ENCODE data around the gene SLMAP. TPM values are rescaled to one million over a fixed set of nuclear protein-coding genes. Genes with fewer than 3 reads are reported as not detected.

The SLMAP gene
- total RNA-seq, 3 donors from 2014 or later (not counting 1 experiment from before 2014, with no cell fraction given): 79.4 to 98.6 (median 89.0) TPM

DNA sequence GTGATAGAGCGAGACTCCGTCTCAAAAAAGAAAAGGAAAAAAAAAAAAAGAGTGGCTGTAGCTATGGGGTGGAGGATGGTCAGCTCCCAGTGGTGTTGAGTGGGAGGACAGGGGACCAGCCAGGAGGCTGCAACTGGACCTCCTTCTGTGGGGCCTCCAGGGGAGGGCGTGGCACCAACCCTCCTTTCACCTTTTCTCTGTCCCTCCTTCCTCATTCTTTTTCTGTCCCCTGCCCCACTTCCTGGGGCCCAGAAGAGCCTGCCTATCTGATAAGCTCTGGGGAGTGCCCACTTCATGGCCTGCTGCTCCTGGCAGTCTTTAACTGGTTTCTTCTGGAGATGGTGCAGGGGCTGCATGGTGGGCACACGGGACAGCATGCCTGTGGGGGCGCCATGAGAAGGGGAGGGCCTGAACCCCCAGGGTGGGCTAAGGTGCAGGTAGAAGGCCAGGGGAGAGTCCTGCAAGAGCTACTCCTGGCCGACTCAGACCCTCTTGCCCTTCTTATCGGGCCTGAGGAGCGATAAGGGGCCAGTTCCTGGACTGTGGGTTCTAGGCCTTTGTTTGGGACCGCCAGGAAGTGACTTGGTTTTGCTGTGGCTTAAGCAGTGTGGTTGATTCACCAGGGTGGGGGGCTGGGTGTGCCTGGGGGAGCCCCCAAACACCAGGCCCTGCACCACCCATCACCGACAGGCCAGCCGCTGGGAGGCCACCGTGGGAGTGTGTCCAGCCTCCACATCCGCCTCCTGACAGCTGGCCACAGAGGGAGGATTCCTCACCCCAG lies 202.7 kb downstream of the SLMAP start:
- H3K27ac Mint-ChIP-seq: peak overlapping the region; percentile 72 to 79
- WGBS (ENCODE audit: insufficient coverage): 36% methylated on average over 12 of the region's 13 CpGs
- Histone ChIP-seq H3K4me3 (ENCODE audit: low read length) (no peak overlapping the region), H3K27ac (ENCODE audit: low read length) (peak overlapping the region; percentile 44), H3K9me3 (ENCODE audit: control insufficient read depth, insufficient read depth, low read length) (peaks cover 5% of the 10 kb centered on the region), H3K36me3 (ENCODE audit: control insufficient read depth, insufficient read depth, low read length) (no peaks in the 10 kb centered on the region), H3K27me3 (ENCODE audit: control insufficient read depth, insufficient read depth, low read length) (no peaks in the 10 kb centered on the region), H3K4me1 (ENCODE audit: control insufficient read depth, insufficient read depth, low read length) (peaks cover 24% of the 10 kb centered on the region)
- ATAC-seq (peak; percentile 70 to 74 (median 70)), DNase-seq (no peak)
- no peaks in the 10 kb centered on the region for H3K27me3 Mint-ChIP-seq (ENCODE audit: low read depth in 2 of 2)
- intact Hi-C loops (cut with micrococcal nuclease): no loop called here
- H3K36me3 Mint-ChIP-seq: no peaks in the 10 kb centered on the region
- H3K4me3 Mint-ChIP-seq: peak overlapping the region; percentile 65
- TF ChIP-seq, protein P1, sequence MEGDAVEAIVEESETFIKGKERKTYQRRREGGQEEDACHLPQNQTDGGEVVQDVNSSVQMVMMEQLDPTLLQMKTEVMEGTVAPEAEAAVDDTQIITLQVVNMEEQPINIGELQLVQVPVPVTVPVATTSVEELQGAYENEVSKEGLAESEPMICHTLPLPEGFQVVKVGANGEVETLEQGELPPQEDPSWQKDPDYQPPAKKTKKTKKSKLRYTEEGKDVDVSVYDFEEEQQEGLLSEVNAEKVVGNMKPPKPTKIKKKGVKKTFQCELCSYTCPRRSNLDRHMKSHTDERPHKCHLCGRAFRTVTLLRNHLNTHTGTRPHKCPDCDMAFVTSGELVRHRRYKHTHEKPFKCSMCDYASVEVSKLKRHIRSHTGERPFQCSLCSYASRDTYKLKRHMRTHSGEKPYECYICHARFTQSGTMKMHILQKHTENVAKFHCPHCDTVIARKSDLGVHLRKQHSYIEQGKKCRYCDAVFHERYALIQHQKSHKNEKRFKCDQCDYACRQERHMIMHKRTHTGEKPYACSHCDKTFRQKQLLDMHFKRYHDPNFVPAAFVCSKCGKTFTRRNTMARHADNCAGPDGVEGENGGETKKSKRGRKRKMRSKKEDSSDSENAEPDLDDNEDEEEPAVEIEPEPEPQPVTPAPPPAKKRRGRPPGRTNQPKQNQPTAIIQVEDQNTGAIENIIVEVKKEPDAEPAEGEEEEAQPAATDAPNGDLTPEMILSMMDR (IDR thresholded peaks at IDR 0.05): no peak
- H3K4me1 Mint-ChIP-seq: peaks cover 21 to 23% of the 10 kb centered on the region in 2 donors
- no peaks in the 10 kb centered on the region for H3K9me3 Mint-ChIP-seq

GRCh38 chr3:57959423-57960173 lies 203.5 kb downstream of the SLMAP start:
- 45% methylated on average over 19 of the region's 19 CpGs for WGBS (ENCODE audit: insufficient coverage)
- Histone ChIP-seq H3K4me3 (ENCODE audit: low read length) (no peak overlapping the region), H3K36me3 (ENCODE audit: control insufficient read depth, insufficient read depth, low read length) (no peaks in the 10 kb centered on the region), H3K27me3 (ENCODE audit: control insufficient read depth, insufficient read depth, low read length) (no peaks in the 10 kb centered on the region), H3K27ac (ENCODE audit: low read length) (peak overlapping the region; percentile 44), H3K4me1 (ENCODE audit: control insufficient read depth, insufficient read depth, low read length) (peaks cover 24% of the 10 kb centered on the region), H3K9me3 (ENCODE audit: control insufficient read depth, insufficient read depth, low read length) (peaks cover 5% of the 10 kb centered on the region)
- DNase-seq: no peak
- Mint-ChIP-seq H3K27ac (peak overlapping the region; percentile 72 to 79), H3K4me3 (peak overlapping the region; percentile 65), H3K36me3 (no peaks in the 10 kb centered on the region), H3K27me3 (ENCODE audit: low read depth in 2 of 2) (no peaks in the 10 kb centered on the region), H3K4me1 (peaks cover 21 to 23% of the 10 kb centered on the region in 2 donors), H3K9me3 (no peaks in the 10 kb centered on the region)
- intact Hi-C loops (cut with micrococcal nuclease): no loop called here
- peak in 2 of 3 donors; percentile 8 to 42 for ATAC-seq
- TF ChIP-seq, protein P1 (IDR thresholded peaks at IDR 0.05): no peak

DNA sequence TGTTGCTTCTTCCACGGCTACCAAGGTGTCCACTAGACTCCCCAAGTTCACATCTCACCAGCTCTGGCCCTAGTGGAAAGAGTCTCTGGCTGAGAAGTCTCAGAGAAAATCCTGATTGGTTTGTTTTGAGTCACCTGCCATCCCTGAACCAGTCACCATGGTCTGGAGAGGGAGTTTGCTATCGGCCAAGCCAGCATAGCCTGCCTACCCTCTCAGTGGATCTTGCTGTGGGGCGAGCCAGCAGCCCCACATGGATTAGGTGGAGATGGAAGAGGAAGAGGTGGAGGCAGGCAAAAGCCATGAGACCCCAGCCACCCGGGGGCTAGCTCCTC lies 204.0 kb downstream of the SLMAP start:
- Mint-ChIP-seq H3K4me1 (peaks cover 21 to 23% of the 10 kb centered on the region in 2 donors), H3K36me3 (no peaks in the 10 kb centered on the region), H3K4me3 (no peak overlapping the region), H3K27me3 (ENCODE audit: low read depth in 2 of 2) (no peaks in the 10 kb centered on the region), H3K27ac (peak overlapping the region; percentile 48 to 79), H3K9me3 (no peaks in the 10 kb centered on the region)
- no peak for DNase-seq
- peaks cover 5% of the 10 kb centered on the region for H3K9me3 ChIP-seq (ENCODE audit: control insufficient read depth, insufficient read depth, low read length)
- WGBS (ENCODE audit: insufficient coverage): 100% methylated on average over 3 of the region's 4 CpGs
- peaks cover 24% of the 10 kb centered on the region for H3K4me1 ChIP-seq (ENCODE audit: control insufficient read depth, insufficient read depth, low read length)
- H3K27me3 ChIP-seq (ENCODE audit: control insufficient read depth, insufficient read depth, low read length): no peaks in the 10 kb centered on the region
- no peak overlapping the region for H3K27ac ChIP-seq (ENCODE audit: low read length)
- H3K36me3 ChIP-seq (ENCODE audit: control insufficient read depth, insufficient read depth, low read length): no peaks in the 10 kb centered on the region
- TF ChIP-seq, protein P1 (IDR thresholded peaks at IDR 0.05): no peak
- intact Hi-C loops (cut with micrococcal nuclease): no loop called here
- no peak overlapping the region for H3K4me3 ChIP-seq (ENCODE audit: low read length)
- no peak for ATAC-seq
